Middle frontal gyrus (tissue), 1 donor: Measurements from ENCODE around the gene SLC25A34.

Source experiments
- DNase-seq: peaks from one replicate; pipeline ENCODE4 v3.0.0-alpha.2; 2015; ENCODE audit warnings: low spot score; ENCODE audit errors: extremely low spot score

Gene SLC25A34

GRCh38 chr1:15771836-15772515 is 35.9 kb downstream of the SLC25A34 start:
- DNase-seq: no peak

GRCh38 chr1:15775706-15776105 is 39.6 kb downstream of the SLC25A34 start:
- no peak for DNase-seq

- DNase-seq: no peak
Measured at GRCh38 chr1:15777909-15778707, 42.0 kb downstream of the SLC25A34 start.

DNA sequence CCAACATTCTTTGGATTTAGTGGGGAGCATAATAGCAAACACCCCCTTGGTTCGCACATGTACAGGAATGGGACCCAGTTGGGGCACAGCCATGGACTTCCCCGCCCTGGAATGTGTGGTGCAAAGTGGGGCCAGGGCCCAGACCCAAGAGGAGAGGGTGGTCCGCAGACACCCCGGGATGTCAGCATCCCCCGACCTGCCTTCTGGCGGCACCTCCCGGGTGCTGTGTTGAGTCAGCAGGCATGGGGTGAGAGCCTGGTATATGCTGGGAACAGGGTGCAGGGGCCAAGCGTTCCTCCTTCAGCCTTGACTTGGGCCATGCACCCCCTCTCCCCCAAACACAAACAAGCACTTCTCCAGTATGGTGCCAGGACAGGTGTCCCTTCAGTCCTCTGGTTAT is 49.6 kb downstream of the SLC25A34 start:
- DNase-seq: no peak

- no peak for DNase-seq
Measured at GRCh38 chr1:15786581-15786980, 50.5 kb downstream of the SLC25A34 start.

DNA sequence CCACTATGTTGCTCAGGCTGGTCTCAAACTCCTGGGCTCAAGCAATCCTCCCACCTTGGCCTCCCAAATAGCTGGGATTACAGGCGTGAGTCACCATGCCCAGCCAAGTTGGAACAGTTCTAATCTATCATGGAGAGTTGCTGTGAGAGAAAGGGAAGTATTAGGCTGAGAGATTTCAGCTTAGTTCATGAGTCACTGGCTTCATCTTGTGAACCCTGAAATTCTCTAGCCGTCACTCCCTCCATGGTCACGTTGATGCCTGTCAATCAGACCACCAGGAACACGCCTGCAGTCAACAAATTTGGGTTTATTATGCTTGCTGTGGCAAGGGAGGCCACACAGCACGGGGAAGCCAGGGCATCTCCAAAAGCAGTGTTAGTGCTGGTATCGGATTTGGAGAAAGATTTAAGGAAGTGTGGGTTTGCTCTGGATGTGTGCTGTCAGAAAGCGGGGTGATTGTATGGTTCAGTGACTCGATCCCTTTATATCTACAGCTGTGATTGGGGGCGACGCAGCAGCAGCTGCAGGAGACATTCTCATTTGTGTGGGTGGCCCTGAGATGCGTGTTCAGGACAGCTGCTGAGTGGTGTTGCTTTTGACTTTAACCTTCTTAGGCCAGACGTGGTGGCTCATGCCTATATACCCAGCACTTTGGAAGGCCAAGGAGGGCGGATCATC is 52.7 kb downstream of the SLC25A34 start:
- DNase-seq: no peak
